HG03095 (cell line): ENCODE results near the gene DHRS3.
"Not testable (repeated sequence)": the region's sequence is repeated elsewhere in the genome, so short reads cannot be mapped to it uniquely, and the experiment has no call there.

ENCODE experiments used
- ATAC-seq: cut with Tn5 transposase; IDR thresholded peaks from one replicate; pipeline ENCODE4 v1.9.1; 2021; ENCODE audit warnings: moderate library complexity; ENCODE audit not compliant: unreplicated experiment

DHRS3 gene

DNA sequence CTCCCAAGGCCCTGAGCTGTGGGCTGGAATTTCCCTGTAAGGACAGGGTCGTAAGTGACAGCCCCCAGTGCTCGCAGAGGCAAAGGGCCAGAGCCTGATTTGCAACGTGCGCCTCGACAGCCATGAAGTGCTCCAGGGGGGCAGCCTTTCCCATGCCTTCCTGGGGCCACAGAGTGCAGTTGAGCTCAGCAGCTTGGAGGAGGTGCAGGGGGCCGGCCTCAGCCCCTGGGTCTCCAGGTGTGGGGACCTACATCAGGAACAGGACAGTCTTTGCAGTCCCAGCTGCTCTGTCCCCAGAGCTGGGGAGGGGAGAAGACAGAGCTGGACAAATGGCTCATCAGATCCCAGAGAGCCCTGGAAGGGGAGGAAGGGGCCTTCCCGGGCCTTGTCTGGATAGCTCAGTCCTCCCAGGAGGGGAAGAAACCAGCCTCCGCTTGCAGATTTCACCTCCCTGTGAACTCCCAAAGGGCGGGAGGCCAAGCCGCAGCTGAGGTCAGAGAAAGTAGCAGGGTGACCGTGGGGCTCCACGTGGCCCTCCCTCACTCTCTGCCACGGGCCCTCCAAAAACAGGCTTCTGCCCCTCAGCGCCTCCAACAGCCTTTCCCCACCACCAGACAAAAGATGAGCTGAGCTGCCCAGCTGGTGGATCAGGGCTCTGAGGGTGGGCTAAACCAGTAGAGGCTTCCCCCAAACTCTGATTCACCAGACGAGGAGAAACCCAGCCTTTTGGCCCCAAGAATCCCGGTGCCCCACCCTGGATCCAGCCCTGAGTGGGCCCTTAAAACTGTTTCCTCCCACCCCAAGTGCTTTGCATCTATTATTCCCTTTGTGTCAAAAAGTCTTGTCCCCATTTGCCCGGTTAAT, 76.5 kb downstream of the DHRS3 start:
- ATAC-seq = no peak

DNA sequence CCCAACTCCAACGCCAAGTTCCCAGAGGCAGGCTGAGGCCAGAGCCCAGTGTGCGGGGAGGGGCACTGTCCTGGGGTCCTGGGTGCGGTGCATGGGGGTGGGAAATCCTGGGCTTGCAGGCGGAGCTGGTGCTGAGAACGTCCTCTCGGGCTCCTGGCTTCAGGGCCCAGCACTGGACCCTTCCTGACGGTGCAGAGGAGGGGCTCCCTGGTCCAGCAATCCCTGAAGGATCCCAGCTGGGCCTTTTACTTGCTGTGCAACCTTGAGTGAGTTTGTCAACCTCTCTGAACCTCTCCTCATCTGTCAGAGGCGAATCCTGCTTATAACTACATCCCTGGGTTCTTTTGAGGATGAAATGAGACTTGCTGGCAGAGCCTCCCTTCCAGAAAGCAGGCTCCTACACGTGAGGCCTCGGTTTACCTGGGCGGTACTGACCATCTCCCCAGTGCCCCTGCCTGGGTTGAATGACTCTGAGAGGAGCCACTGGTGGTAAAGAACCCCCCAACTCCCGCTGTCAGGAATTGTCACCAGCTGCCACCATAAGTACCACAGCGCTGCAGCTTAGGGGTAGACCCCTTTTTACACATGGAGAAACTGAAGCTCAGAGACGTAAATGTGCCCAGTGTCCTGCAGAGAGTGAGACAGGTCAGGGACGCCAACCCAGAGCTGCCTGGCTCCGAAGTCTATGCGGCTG, 77.3 kb downstream of the DHRS3 start:
- ATAC-seq = no peak

DNA sequence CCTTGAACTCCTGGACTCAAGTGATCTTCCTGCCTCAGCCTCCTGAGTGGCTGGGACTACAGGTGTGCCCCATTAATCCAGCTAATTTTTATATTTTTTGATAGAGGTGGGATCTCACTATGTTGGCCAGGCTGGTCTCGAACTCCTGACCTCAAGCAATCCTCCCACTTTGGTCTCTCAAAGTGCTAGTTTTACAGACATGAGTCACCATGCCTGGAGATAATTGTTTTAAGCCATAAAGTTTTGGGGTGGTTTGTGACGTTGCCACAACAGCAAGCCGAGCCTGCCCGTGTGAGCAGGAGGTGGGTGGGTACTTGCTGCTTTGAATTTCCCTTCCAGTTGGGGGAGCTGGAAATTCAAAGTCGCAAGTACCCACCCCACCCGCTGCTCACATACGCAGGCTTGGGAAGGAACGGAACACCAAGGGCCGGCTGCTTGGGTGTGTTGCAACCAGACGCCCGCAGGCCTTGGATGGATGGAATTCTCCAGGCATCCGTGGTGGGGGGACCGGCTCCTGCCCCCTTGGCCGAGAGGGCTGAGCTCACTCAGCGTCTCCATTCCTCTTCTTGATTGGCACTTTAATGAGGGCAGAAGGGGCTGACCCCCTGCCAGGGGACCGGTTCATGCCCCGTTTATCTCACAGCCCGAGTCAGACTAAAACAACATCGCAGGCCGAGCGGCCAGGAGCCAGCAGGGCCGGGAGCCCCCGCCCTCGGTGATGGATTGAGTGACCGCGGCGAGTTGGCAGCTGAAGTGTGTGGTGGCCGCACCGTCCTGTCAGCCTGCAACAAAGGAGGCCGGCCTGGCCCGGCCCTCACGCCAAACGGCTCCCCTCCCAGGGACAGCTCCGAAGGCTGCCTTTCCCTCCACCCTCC, 78.1 kb downstream of the DHRS3 start:
- no peak for ATAC-seq

DNA sequence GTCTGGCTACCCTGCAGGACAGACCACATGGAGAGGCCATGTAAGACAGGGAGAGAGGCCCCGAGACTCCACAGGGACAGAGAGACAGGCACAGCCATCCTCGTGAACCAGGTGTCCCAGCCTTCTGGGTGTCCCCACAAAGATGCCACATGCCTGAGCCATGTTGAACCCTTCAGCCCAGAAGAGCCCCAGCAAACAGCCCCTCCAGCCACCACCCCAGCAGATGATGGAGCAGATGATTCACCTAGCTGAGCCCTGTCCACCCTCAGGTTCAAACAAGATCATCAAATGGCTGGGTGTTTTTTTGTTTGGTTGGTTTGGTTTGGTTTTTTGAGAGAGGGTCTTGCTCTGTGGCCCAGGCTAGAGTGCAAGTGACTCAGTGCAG, 78.7 kb downstream of the DHRS3 start:
- no peak for ATAC-seq

DNA sequence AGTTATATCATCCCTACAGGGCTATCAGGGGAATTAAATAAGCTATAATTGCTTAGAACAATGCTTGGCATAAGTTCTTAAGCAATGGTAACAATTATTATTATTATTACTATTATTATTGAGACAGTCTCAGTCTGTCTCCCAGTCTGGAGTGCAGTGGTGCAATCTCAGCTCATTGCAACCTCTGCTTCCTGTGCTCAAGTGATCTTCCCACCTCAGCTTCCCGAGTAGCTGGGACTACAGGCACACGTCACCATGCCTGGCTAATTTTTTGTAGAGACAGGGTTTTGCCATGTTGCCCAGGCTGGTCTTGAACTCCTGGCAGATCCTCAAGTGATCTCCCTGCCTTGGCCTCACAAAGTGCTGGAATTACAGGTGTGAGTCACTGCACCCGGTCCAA, 79.5 kb downstream of the DHRS3 start:
- ATAC-seq = not testable (repeated sequence)

DNA sequence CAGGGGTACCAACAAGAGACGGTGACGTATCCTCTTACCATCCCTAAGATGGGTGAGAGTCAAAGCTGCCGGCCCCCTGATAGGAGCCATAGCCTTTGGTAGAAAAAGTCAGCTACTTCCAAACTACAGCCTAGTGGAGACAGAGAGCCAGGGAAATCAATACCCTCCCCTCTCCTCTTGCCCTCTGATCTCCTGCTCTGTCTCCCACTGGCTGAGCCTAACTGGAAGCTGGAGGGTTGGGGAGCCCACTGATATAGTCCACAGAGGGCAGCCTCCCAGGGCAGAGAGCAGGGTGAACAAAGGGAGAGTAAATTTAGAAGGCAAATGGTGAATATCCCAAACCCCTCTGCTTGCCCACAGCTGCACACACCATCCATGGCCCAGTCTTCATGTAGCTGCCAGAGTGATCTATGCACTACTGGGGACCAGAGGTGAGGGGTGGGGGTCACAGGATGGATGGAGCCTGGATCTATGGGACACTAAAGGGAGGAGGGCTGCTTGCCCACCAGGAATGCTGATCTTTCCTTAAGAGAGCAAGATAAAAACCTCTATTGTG, 80.0 kb downstream of the DHRS3 start:
- ATAC-seq = no peak

DNA sequence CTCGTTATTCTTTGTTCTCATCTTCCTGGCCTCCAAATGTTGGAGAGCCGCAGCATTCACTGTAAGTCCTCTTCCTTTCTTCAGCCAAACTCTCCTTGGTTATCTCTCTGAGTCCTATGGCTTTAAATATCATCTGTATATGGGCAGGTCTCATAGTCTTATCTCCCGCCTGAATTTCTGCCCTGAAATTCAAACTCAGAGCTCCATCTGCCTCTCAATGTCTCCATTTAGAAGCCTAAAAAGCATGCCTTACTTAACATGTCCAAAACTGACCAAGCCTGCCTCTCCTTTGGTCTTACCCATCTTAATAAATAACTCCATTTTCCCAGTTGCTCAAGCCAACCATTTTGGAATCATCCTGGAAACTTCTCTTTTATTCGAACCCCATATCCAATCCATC, 80.7 kb downstream of the DHRS3 start:
- no peak for ATAC-seq

DNA sequence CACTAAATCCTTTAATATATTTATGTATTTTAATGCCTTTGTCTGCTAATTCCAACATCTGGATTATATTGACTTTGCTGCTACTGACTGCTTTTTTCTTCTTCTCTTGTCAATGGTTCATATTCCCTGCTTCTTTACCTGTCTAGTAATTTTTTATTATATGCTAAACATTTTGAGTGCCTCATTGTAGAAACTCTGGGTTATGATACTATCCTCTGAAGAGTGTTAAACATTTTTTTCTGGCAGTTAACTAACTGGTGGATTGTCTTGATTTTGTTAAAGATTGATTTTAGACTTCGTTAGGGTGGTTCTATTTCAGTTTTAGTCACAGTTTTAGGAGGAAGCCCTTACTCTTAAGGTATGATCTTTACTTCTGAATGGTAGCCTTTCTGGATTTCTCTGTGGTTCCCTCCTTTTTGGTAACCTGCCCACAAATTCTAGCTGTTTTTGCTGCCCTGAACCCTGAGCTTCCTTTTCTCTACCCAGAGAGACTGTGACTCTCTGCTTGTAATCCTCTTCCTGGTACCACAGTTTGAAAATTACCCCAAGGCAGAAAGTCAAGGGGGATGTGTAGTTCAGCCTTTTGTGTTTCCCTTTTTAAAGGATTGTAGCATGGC, 81.9 kb downstream of the DHRS3 start:
- ATAC-seq = no peak

DNA sequence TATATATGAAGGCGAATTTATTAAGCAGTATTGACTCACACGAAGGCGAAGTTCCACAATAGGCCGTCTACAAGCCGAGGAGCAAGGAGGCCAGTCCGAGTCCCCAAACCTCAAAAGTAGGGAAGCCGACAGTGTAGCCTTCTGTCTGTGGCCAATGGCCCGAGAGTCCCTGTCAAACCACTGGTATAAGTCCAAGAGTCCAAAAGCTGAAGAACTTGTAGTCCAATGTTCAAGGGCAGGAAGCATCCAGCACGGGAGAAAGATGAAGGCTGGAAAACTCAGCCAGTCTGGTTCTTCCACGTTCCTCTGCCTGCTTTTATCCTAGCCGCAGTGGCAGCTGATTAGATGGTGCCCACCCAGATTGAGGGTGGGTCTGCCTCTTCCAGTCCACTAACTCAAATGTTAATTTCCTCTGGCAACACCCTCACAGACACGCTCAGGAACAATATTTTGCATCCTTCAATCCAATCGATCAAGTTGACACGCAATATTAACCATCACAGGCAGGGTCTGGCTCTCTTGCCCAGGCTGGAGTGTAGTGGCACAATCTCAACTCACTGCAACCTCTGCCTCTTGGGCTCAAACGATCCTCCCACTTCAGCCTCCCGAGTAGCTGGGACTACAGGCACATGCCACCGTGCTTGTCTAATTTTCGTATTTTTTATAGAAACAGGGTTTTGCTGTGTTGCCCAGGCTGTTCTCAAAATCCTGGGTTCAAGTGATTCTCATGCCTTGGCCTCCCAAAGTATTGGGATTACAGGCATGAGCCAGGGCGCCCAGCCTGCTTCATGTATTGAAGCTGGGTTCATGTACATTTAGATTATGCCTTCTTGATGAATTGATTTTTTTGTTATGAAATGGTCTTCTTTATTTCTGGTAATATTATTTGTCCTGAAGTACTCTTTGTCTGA, 85.3 kb downstream of the DHRS3 start:
- ATAC-seq = no peak

DNA sequence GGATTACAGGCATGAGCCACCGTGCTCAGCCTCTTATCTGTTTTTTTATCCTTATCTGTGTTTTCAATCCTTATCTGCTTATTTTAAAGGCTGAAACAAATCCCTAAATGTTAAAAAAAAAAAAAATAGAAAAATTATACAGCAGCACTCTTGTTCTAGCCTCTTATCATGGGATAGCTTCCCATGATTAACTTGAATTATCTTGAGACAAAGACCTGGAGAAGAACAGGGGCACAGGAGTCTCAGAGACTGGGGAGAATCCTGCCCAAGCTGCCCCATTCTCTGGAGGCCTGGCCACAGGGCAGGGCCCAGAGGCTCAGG, 86.9 kb downstream of the DHRS3 start:
- no peak for ATAC-seq

DNA sequence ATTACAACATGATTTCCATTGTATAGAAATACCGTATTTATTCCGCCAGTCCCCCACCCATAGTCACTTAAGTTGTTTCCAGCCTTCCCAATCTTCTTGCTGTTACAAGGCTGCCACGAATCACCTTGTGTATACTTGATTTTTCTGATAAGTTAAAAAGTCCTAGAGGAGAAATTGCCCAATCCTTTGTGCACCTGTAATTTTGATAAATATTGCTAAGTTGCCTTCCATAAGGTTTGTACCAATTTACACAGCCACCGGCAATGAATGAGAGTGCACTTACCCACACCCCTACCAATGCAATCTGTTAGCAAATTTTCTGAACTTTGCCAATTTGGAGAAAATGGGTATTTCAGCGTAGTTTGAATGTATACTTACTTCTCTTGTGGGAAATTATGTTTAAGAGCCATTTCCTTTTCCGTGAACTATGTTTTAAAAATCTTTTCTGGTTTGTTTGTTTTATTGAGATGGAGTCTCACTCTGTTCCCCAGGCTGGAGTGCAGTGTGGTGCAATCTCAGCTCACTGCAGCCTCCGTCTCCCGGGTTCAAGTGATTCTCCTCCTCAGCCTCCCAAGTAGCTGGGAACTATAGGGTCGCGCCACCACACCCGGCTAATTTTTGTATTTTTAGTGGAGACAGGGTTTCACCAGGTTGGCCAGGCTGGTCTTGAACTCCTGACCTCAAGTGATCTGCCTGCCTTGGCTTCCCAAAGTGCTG, 87.4 kb downstream of the DHRS3 start:
- no peak for ATAC-seq

DNA sequence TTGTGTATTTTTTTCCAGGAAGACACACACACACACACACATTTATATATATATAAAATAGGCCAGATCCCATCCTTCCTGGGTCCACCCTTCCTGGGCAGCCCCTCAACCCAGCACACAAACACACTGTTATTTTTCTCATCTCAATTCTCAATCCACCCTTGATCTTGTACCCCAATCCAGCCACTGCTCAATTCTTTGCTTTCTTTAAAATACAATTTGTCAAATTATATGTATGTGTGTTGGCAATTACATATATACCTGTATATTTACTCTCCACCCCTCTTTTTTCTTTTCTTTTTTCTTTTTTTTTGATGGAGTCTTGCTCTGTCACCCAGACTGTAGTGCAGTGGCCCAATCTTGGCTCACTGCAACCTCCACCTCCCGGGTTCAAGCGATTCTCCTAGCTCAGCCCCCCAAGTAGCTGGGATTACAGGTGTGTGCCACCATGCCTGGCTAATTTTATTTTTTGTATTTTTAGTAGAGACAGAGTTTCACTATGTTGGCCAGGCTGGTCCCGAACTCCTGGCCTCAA, 88.3 kb downstream of the DHRS3 start:
- ATAC-seq = no peak

DNA sequence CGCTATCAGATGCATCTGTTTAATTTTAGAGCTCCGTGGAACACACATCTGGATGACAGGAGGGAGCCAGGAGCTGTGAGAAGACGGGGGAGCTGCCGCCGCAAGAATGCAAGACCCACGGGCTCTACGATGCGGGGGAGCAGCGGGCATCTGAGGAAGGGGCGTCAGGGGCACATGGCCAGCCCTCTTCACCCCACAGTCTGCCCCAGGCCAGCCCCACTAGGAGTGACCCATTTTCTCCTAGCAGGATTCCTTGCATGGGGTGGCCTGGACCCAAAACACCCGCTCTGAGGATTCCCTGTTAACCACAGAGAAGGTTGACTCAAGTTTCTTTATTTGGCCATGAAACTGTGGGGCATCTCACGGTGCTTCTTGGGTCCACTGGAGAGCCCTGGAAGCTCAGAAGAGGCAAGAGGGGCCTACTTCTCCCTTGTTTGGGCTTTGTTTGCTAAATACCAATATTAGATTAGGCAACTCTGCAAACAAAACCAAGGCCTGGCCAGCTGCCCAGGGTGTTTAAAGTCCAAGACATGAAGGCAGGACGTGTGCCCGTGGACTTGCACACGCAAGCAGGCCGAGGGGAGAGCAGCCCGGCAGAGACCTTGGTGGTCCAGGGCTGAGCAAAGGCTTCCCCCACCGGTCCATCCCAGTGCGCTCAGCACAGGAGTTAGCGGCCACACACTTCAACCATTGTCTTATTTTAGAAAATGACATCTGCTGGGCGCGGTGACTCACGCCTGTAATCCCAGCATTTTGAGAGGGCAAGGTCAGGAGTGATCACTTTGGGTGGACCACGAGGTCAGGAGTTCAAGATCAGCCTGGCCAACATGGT, 89.8 kb downstream of the DHRS3 start:
- no peak for ATAC-seq

DNA sequence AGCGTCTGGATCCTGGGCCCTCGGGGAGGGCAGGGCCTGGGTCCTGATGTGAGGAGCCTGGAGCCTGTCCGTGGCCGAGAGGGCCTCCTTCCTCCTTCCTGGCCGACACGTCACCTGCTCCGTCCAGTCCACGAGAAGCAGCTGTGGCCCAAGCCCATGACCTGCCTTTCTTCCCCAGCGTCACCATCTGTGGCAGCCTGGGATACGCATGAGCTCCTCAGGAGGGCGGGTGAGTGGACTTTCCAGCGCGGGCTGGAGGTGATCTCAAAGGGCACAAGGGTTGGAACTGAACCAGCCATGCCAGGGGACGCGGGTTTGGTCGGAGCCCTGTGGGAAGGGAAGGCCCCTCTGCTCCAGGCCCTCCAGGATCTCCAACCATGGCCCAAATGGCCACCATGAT, 90.4 kb downstream of the DHRS3 start:
- no peak for ATAC-seq

DNA sequence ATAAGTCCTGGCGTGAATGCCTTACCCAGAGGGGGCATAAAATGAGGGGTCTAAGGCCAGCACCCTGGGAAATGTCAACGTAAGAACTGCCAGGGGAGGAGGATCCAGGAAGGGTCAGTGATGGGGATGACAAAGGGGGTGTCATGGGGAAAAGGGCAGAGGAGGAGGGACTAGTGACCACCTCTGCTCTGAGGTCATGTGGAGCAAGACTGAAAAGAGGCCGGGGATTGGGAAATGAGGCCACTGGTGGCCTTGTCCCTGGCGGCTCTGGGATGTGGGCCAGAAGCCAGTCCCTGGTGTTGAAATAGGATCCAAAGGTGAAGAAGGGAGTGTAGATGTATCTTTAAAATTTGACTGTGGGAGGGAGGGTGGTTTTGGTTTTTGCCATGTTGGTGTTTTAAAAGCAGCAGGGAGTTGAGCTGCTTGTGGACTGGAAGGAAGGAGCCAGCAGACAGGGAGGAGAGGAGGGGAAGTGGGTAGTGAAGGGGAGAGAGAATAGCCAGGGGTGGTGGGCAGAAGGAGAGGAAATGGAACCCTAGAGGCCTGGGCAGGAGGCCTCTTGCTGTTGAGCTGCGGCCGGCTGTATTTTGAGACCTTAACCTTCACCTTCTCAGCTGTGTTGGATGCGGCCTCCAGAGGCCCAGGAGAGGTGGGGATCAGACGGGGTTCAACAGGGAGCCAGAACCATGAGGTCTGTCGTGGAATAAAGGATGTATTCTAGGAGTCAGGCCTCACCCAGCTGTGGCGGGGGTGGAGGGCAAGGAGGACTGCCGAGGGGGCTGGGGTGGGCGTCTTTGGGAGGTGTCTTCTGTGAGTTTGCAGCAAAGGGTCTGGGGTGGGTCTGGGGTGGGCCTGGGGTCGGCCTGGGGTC, 92.5 kb downstream of the DHRS3 start:
- no peak for ATAC-seq

DNA sequence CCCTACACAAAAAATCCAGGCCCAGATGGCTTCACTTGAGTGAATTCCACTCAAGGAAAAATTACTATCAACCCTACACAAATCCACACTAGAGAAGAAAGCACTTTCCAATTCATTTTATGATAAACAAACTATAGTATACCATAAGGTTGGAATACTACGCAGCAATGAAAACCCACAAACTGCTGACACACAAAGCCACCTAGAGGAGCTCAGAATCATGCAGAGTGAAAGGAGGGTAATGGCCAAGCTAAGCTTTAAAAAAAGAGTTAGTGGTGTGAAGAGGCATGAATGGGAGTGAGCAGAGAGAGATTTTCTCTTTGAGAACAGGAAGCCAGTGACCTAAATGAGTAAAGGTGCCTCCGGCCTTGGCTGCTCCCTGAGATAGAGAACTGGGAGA, 93.7 kb downstream of the DHRS3 start:
- ATAC-seq = no peak

DNA sequence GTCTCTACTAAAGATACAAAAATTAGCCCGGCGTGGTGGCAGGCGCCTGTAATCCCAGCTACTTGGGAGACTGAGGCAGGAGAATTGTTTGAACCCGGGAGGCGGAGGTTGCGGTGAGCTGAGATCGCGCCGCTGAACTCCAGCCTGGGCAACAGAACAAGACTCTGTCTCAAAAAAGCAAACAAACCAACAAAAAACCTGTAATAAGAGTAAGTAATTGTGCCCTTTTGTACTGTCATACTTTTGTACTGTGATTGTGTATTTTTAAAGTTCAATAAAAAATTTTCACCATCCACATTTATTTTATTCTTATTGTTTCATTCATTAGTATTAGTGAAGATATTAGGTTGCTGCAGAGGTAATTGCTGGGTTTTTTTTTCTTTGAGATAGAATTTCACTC, 95.2 kb downstream of the DHRS3 start:
- ATAC-seq = not testable (repeated sequence)
